Ovary (tissue), 9 donors: ENCODE data around the gene ELP2. TPM values are rescaled to one million over a fixed set of nuclear protein-coding genes. Genes with fewer than 3 reads are reported as not detected.
A peak's percentile ranks its signal among the peaks of the same experiment; 100 is the strongest.
"Not testable (repeated sequence)": the region's sequence is repeated elsewhere in the genome, so short reads cannot be mapped to it uniquely, and the experiment has no call there.

Experiments
- DNase-seq, 5 donors: peaks; one replicate each; pipeline ENCODE4 v3.0.0-alpha.2; 2019 to 2020
- H3K27ac ChIP-seq, 2 donors: fragments of 200-600 bp; one replicate each; pipeline versions ENCODE4 v1.5.1 to v1.8.0; 2019 to 2022
- H3K27me3 ChIP-seq: fragments of 200-600 bp; one replicate; pipeline ENCODE4 v1.8.0; 2022
- H3K36me3 ChIP-seq: fragments of 200-600 bp; sonication (generic); one replicate; pipeline ENCODE4 v1.5.1; 2019
- H3K4me1 ChIP-seq: one replicate; pipeline ENCODE4 v1.8.1; 2013; ENCODE audit warnings: mild to moderate bottlenecking, moderate library complexity; ENCODE audit not compliant: insufficient read depth
- H3K4me3 ChIP-seq: fragments of 200-600 bp; sonication (generic); one replicate; pipeline ENCODE4 v1.5.1; 2017
- H3K9me3 ChIP-seq, 2 donors: fragments of 200-600 bp in 1 of 2; sonication (generic) in 1 of 2; one replicate each; pipeline versions ENCODE4 v1.5.1 to v1.8.1; 2013 to 2019; ENCODE audit warnings: mild to moderate bottlenecking in 1 of 2, moderate library complexity in 1 of 2
- EP300 ChIP-seq: sonication (generic); formaldehyde crosslinking; IDR thresholded peaks from one replicate; pipeline ENCODE4 v1.6.1; 2017; ENCODE audit warnings: antibody characterized with exemption
- POLR2A ChIP-seq: fragments of 450-650 bp; IDR thresholded peaks from one replicate; pipeline ENCODE4 v1.6.1; 2017; ENCODE audit warnings: antibody characterized with exemption, mild to moderate bottlenecking, moderate library complexity
- WGBS, 3 donors: extraction: QIAGEN DNeasy Blood & Tissue Kit in 1 of 3; methylation state at CpG; one replicate each; pipeline versions ENCODE4 v1.1.5 to v1.1.7; 2013 to 2017; 5-methylcytosine and 5-hydroxymethylcytosine counted together
- intact Hi-C, 4 donors: fragments of 100-400 bp; cut with DNase I; formaldehyde crosslinking; loops; one replicate each; pipeline versions ENCODE4 v1.11.0 to v1.15.1; 2022 to 2023
- polyA plus RNA-seq, 2 donors: library from polyadenylated mRNA; stranded (reverse); fragments of 200-250 nt in 1 of 2; fragments of 350-450 nt in 1 of 2; fragmentation: Illumina TruSeq in 1 of 2; extraction: RNeasy Lipid Tissue Mini Kit (QIAGEN cat#74804) in 1 of 2; gene quantifications; one replicate each; pipeline ENCODE4 v1.2.3, GENCODE V29; 2013 to 2014
- total RNA-seq, 7 donors: library from RNA; depleted of rRNA in 2 of 7; stranded (reverse); fragments of >200 nt in 2 of 7; fragmentation: NEBNext Ultra II Directional in 3 of 7; extraction: Animal tissue kit (Norgen Biotek cat#: 25700) in 3 of 7; gene quantifications; one replicate each; pipeline versions ENCODE4 v1.1.0 to v1.2.4, GENCODE V29; 2016 to 2023
- TF ChIP-seq, protein P1 (sequence below), 3 donors: fragments of 450-650 bp in 2 of 3; fragments of 200-600 bp in 1 of 3; IDR thresholded peaks; one replicate each; pipeline versions ENCODE4 v1.5.1 to v1.8.0; 2016 to 2022; ENCODE audit warnings: antibody characterized with exemption in 3 of 3, mild to moderate bottlenecking in 1 of 3
- donor health status: DM: no; HTN: no; CAD: no; lungs with moderate emphysema.
- donor health status: DM: no; HTN: no; CAD: no.
- donor health status: Bipolar disorder and iron deficiency.
- donor health status: DM: yes; HTN: yes; CAD: no.
- donor health status: DM: no; HTN: no; CAD: no.
- donor health status: DM: yes; HTN: yes; CAD: no.

The ELP2 gene
- total and polyA plus RNA-seq, 9 donors = 63.6 to 144 (median 105) TPM

DNA sequence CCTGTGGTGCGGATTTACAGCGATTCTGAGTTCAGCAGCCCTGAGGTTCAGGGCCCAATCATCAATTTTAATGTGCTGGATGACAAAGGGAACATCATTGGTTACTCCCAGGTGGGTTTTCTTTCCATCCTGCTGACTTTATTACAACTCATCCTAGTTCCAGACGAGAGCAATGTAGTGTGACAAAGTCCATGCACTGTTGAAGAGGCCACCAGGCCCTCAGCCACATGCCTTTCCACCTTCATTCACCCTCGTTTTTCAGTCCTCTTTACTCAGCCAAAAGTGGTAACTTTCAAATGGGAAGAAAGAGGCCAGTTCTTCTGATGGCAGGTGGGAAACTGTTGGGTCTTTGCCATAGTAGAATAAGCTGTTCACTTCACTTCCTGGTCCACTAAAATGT lies 75.5 kb downstream of the ELP2 start:
- TF ChIP-seq EP300 = no peak
- no peak for TF ChIP-seq POLR2A
- TF ChIP-seq, protein P1, sequence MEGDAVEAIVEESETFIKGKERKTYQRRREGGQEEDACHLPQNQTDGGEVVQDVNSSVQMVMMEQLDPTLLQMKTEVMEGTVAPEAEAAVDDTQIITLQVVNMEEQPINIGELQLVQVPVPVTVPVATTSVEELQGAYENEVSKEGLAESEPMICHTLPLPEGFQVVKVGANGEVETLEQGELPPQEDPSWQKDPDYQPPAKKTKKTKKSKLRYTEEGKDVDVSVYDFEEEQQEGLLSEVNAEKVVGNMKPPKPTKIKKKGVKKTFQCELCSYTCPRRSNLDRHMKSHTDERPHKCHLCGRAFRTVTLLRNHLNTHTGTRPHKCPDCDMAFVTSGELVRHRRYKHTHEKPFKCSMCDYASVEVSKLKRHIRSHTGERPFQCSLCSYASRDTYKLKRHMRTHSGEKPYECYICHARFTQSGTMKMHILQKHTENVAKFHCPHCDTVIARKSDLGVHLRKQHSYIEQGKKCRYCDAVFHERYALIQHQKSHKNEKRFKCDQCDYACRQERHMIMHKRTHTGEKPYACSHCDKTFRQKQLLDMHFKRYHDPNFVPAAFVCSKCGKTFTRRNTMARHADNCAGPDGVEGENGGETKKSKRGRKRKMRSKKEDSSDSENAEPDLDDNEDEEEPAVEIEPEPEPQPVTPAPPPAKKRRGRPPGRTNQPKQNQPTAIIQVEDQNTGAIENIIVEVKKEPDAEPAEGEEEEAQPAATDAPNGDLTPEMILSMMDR (IDR thresholded peaks at IDR 0.05) = no peak
- WGBS, 3 donors = 83 to 92% (median 90%) methylated on average over 4 of the region's 4 CpGs
- Histone ChIP-seq H3K27ac (no peak overlapping the region), H3K4me1 (no peaks in the 10 kb centered on the region), H3K27me3 (no peaks in the 10 kb centered on the region), H3K4me3 (no peak overlapping the region), H3K36me3 (no peaks in the 10 kb centered on the region), H3K9me3 (no peaks in the 10 kb centered on the region)
- no peak for DNase-seq
- intact Hi-C loops = loop anchor here in 1 of 4 donors (10.0 kb wide), 1 partner anchor 80 kb away; no protein-coding TSS in a partner anchor

DNA sequence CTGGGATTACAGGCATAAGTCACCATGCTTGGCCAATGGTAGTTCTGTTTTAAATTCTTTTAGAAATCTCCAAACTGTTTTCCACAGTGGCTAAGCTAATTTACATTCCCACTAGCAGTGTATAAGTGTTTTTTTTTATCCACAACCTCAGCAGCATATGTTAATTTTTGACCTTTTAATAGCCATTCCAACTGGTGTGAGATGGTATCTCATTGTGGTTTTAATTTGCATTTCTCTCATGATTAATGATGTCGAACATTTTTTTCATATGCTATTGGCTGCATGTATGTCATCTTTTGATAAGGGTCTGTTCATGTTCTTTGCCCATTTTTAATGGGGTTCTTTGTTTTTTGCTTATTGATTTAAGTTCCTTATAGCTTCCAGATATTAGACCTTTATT lies 77.6 kb downstream of the ELP2 start:
- DNase-seq = no peak
- intact Hi-C loops = loop anchor here in 1 of 4 donors (10.0 kb wide), 1 partner anchor 77 kb away; no protein-coding TSS in a partner anchor
- Histone ChIP-seq H3K36me3 (no peaks in the 10 kb centered on the region), H3K4me3 (no peak overlapping the region), H3K27ac (no peak overlapping the region), H3K9me3 (no peaks in the 10 kb centered on the region), H3K27me3 (no peaks in the 10 kb centered on the region), H3K4me1 (peaks cover 3% of the 10 kb centered on the region)
- 85 to 96% (median 94%) methylated on average over 1 of the region's 1 CpG for WGBS, 3 donors
- TF ChIP-seq, protein P1 (IDR thresholded peaks at IDR 0.05) = no peak
- no peak for TF ChIP-seq POLR2A
- no peak for TF ChIP-seq EP300

DNA sequence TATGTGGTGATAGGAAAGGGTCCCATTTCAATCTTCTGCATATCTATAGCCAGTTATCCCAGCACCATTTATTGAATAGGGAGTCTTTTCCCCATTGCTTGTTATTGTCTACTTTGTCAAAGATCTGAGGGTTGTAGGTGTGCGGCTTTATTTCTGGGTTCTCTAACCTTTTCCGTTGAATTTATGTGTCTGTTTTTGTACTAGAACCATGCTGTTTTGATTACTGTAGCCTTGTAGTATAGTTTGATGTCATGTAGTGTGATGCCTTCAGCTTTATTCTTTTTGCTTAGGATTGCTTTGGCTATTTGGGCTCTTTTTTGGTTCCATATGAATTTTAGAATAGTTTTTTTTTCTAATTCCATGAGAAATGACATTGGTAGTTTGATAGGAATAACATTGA lies 78.3 kb downstream of the ELP2 start:
- H3K36me3 ChIP-seq, H3K4me1 ChIP-seq, H3K27ac ChIP-seq, H3K4me3 ChIP-seq, H3K9me3 ChIP-seq, H3K27me3 ChIP-seq, DNase-seq: not testable (repeated sequence)
- intact Hi-C loops = loop anchor here in 1 of 4 donors (10.0 kb wide), 1 partner anchor 77 kb away; no protein-coding TSS in a partner anchor
- WGBS, 3 donors = 96 to 98% (median 97%) methylated on average over 2 of the region's 2 CpGs

DNA sequence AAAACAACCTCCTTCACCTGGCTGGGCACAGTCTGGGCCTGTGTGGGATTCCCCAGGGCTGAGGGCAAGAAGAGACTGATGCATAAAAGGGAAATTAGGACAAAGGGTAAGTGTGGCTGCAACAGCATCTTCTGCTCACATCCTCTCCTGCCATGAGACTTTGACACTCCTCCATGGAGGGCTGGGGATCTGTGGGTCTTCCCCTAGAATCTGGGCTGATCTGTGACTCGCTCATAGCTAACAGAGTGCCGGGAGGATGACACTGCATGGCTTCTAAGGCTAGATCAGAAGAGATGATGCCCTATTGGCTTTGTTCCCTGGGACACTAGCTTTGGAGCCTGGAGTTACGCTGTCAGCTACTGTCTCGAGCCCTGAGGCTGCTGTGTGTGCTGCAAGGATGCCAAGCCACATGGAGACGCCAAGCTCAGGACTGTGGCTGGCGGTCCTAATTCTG lies 81.9 kb downstream of the ELP2 start:
- intact Hi-C loops = no loop called here
- Histone ChIP-seq H3K27ac (peak overlapping the region in 1 of 2 donors; percentile 69), H3K36me3 (no peaks in the 10 kb centered on the region), H3K4me1 (peaks cover 12% of the 10 kb centered on the region), H3K9me3 (no peaks in the 10 kb centered on the region), H3K4me3 (no peak overlapping the region), H3K27me3 (no peaks in the 10 kb centered on the region)
- 90 to 96% (median 93%) methylated on average over 5 to 6 of the region's 6 CpGs for WGBS, 3 donors
- DNase-seq = no peak
- TF ChIP-seq EP300 (no peak), POLR2A (no peak)
- TF ChIP-seq, protein P1 (IDR thresholded peaks at IDR 0.05) = no peak

DNA sequence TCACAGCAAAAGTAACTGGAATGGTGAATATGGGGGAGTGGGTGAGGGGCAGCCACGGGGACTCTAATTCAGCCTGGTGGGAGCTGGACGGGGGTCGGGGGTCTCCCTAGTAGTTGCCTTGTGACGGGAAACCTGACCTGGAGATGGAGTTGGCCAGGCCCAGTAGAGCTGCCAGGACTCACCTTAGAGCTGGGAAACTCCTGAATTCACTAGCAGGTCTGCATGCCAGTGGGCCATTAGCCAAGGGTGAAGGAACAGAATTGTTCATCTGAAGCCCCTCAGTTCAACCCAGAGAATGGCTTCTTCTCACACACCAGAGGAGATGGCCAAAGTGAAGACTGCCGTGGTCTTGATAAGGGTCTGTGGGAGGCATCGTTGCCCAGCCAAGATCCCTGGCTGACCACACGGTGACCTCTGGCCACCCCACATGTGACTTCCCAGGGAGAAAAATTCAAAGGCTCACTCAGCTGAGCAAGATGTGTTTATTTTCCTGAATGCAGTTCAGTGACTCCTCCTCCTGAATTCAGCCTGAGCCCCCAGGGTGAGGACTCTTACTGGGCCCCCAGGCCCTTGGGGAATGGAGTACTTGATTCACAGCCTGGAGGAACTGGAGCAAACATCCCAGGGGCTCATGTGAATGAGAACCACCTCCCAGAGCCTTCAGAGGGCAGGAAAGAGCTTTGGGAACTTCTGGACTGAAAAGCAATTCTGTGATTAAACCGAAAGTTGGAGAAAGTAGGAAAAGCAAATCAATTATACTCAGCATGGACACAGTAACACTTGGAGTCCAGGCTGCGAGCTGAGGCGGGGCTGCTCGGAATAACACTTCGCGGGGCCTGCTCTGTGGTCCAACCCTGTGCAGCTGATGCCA lies 82.8 kb downstream of the ELP2 start:
- no peaks in the 10 kb centered on the region for H3K27me3 ChIP-seq
- intact Hi-C loops = no loop called here
- TF ChIP-seq, protein P1 (IDR thresholded peaks at IDR 0.05) = no peak
- TF ChIP-seq POLR2A (no peak), EP300 (no peak)
- no peak overlapping the region for H3K4me3 ChIP-seq
- DNase-seq = peak; percentile 49 to 75 (median 53)
- peaks cover 12% of the 10 kb centered on the region for H3K4me1 ChIP-seq
- no peaks in the 10 kb centered on the region for H3K36me3 ChIP-seq
- WGBS, 3 donors = 32 to 36% (median 34%) methylated on average over 13 of the region's 13 CpGs
- peak overlapping the region; percentile 64 to 69 for H3K27ac ChIP-seq
- no peaks in the 10 kb centered on the region for H3K9me3 ChIP-seq
